Stimulated activated CD4-positive, alpha-beta T cell treated with anti-CD3 and anti-CD28 coated beads, TNF-alpha, amount 100 ng/mL, for 1 hour (primary cell): ENCODE measurements around the gene SET.
"Not testable (repeated sequence)": the region's sequence is repeated elsewhere in the genome, so short reads cannot be mapped to it uniquely, and the experiment has no call there.

ENCODE experiments used
- DNase-seq, 3 donors: peaks; one replicate each; pipeline ENCODE4 v3.0.0-alpha.2; 2020; ENCODE audit warnings: low read depth in 3 of 3, low spot score in 1 of 3

The SET gene

DNA sequence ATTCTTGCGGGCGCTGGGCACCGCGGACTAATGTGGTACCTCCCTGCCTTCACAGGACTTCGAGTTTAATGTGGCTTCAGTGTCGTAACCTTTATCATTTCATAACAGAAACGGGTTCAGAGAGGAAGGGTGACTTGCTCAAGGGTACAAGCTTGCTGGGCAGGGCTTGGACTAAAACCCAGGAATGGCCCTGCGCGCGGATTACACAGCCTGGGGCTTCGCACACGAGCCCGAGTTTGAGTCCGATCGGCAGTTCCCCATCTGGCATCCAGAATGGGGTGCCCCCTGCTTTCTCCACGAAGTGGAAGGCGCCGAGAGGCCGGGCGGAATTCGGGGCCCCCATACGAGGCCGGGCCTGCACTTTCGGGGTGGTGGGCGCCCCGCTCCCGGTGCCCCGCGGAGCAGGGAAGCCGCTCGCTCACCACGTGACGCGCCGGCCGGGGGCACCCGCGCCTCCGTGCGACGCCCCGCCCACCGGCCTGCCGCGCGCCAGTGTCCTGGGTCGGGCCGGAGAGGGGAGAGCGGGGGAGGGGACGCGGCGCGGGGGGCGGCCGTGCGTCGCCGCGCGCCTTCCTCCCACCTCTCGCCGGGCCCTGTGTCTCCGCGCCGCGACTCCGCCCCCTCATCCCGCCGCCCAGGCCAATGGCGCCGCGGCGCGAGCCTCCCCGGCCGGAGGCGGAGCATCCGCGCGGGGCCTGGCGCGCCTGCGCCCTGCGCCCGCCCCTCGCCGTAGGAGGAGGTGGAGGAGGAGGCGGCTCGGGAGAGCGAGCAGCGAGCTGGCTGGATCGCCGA, at the start of gene SET:
Gene SET, plus strand, starts transcription at position 722 of the 792 bp plus-strand sequence. CDS start 361 bp downstream, outside the sequence.
- peak; percentile 79 to 89 (median 85) for DNase-seq

GRCh38 chr9:128640603-128641002, 48.4 kb upstream of the SET start:
- no peak for DNase-seq

GRCh38 chr9:128642675-128643245, 46.3 kb upstream of the SET start:
- no peak for DNase-seq

DNA sequence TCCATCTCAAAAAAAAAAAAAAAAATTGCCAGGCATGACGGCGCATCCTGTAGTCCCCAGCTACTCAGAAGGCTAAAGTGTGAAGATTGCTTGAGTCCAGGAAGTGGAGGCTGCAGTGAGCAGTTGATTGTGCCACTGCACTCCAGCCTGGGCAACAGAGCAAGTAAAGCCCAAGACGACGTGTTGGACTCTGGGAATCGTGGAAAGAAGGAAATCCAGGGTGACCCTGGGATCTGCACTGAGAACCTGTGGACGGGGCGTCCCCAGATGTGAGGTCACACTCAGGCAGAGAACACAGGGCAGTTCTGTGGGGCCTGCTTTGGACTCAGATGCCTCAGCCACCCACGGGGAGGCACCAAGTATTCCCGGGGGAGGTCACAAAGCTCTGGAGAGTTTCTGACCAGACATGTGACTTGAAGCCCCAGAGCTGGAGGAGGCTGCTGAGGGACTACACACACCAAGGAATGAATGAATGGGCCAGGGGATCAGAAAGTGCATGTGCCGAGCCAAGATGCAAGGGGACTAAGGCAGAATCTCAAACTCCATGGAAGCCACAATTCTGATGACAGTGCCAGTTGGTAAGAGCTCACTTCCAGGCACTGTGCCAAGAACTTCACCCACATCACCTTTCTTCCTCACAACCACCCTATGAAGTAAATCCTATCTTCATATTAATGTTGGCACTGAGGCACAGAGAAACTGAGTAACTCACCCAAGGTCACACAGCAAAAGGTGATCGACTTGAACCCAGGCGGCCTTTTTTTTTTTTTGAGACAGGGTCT, 45.3 kb upstream of the SET start:
- no peak for DNase-seq

GRCh38 chr9:128648206-128648605, 40.8 kb upstream of the SET start:
- DNase-seq: peak; percentile 19 to 53 (median 36)

DNA sequence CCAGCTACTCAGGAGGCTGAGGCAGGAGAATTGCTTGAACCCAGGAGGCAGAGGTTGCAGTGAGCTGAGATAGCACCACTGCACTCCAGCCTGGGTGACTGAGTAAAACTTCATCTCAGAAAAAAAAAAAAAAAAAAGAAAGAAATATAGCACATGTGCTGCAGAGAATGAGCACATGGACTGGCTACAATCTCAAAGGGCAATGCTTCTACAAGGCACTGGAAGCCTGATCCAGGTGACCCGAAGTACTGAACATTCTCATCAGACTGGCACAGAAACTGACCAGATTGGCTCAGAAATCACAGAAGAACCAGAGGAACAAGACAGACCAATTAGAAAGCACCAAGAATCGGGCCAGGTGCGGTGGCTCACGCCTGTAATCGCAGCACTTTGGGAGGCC, 37.2 kb upstream of the SET start:
- no peak for DNase-seq

DNA sequence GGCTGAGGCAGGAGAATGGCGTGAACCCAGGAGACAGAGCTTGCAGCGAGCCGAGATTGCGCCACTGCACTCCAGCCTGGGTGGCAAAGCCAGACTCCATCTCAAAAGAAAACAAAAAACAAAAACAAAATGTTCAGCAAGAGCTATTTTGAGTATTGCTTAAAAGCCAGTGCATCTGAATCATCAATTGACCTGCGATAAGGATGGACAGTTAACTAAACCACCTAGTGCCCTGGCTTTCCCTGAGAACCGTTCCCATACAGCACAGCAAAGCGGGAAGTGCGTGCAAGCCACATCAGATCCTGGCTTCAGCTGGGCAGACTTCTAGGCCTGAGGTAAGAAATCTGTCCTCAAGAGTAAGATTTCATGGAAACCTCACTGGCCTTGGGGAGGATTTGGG, 35.1 kb upstream of the SET start:
- no peak for DNase-seq

DNA sequence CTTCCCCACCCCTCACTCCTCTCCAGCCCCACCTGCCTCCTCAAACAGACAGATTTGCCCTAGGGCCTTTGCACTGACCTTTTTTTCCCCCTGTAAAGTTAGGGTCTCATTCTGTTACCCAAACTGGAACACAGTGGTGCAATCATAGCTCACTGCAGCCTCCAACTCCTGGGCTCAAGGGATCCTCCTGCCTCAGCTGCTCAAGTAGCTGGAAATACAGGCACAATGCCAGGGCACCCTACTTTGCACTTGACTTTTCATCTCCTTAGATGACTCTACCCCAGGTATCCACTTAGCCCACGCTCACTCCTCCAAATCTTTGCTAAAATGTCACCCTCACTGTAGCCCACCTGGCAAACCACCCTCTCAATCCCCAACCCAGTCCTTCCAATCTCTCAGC, 34.5 kb upstream of the SET start:
- DNase-seq: no peak

DNA sequence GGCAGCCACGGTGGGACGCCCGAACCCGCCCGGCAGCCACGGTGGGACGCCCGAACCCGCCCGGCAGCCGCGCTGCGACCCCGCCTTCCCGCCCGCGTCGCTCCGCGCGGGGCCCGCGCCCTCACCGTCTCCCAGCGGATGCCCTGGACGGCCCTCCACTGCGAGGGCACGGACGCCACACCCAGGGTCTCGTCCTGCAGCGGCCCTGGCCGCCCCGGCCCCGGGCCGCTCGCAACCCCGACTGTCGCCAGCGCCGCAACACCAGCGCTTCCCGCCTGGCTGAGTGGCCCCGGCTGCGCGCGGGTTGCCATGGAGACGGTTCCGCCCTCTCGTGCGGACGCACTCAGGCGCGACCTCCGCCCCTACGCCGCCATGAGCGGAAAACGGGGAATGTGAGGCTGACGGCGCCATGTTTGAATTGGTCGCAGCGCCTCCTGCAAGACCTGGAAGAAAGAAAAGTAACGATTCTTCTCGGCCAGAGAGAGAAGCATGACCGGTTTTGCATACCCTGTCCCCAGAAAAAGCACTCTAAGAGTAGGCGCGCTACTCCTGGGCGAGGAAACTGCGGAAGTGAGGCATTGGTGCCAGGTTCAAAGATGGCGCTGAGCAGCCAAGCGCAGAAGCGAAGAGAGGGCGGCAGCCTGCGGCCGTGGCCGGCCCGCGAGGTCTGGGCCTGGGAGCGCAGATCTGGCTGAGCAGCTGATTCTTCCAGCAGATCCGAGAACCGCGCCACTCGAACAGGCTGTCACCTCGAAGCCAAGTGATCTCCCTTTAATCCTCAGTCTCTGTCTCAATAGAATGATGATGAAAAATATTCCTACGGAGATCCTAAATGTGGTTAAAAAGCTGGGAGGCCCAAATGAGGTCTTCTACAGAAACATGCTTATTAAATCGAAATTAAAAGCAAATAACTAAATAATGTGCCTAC, 32.3 kb upstream of the SET start, which contains the start of gene DYNC2I2:
Gene DYNC2I2, minus strand, starts transcription at position 432 of the 928 bp plus-strand sequence. Its CDS starts 121 bp downstream, at position 311.
- DNase-seq: peak; percentile 90 to 94 (median 90)

GRCh38 chr9:128657344-128657704, 31.7 kb upstream of the SET start:
- DNase-seq: no peak

DNA sequence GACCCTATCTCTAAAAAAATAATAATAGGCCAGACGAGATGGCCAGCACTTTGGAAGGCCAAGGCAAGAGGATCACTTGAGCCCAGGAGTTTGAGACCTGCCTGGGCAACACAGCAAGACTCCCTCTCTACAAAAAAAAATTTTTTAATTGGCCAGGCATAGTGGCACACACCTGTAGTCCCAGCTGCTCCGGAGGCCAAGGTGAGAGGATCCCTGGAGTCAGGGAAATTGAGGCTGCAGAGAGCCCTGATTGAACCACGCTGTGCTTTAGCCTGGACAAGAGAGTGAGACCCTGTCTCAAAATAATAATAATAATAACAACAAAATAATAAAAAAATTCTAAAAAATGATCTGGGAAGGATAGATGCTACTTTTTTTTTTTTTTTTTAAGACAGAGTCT, 31.2 kb upstream of the SET start:
- DNase-seq: no peak

DNA sequence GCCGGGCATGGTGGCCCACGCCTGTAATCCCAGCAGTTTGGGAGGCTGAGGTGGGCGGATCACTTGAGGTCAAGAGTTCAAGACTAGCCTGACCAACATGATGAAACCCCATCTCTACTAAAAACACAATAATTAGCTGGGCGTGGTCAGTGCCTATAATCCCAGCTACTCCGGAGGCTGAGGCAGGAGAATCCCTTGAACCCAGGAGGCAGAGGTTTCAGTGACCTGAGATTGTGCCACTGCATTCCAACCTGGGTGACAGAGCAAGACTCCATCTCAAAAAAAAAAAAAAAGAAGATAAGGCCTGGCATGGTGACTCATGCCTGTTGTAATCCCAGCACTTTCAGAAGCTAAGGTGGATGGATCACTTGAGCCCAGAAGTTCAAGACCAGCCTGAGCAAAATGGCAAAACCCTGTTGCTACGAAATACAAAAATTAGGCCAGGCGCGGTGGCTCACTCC, 22.5 kb upstream of the SET start:
- not testable (repeated sequence) for DNase-seq

DNA sequence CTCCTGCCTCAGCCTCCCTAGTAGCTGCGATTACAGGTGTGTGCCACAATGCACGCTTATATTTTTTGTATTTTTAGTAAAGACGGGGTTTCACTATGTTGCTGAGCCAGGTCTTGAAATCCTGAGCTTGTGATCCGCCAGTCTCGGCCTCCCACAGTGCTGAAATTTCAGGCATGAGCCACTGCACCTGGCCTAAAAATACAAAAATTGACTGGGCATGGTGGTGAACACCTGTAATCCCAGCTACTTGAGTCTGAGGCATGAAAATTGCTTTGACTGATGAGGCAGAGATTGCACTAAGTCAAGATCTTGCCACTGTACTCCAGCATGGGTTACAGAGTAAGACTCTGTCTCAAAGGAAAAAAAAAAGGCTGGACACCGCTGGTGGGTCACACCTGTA, 19.2 kb upstream of the SET start:
- DNase-seq: no peak

DNA sequence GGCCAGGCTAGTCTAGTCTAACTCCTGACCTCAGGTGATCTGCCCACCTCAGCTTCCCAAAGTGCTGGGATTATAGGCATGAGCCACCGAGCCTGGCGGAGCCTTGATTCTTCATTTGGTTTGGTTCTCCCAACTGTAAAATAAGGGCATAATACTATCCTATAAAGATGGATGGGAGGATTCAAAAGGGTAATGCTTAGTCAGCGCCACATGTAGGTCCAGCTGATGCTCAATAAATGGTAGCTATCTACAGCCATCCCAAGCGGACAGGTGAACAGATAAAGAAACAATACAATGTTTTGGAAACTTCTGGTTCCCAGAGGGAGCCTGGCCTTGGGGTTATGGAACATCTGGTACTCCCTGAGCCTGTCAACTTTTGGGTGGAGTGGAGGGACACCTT, 13.6 kb upstream of the SET start:
- DNase-seq: no peak

GRCh38 chr9:128677794-128678193, 11.2 kb upstream of the SET start:
- DNase-seq: no peak

GRCh38 chr9:128683340-128684064, 5.5 kb upstream of the SET start:
- no peak for DNase-seq

GRCh38 chr9:128684065-128684324, 5.0 kb upstream of the SET start:
- no peak for DNase-seq

GRCh38 chr9:128684325-128685199, 4.5 kb upstream of the SET start:
- peak in 1 of 3 donors; percentile 53 for DNase-seq
